Amniotic stem cell (primary cell): Measurements from ENCODE around the gene GARNL3.

ENCODE experiments used
- DNase-seq: peaks from one replicate; lab custom pipeline; 2025; lab: John Stamatoyannopoulos, UW

Gene GARNL3, protein sequence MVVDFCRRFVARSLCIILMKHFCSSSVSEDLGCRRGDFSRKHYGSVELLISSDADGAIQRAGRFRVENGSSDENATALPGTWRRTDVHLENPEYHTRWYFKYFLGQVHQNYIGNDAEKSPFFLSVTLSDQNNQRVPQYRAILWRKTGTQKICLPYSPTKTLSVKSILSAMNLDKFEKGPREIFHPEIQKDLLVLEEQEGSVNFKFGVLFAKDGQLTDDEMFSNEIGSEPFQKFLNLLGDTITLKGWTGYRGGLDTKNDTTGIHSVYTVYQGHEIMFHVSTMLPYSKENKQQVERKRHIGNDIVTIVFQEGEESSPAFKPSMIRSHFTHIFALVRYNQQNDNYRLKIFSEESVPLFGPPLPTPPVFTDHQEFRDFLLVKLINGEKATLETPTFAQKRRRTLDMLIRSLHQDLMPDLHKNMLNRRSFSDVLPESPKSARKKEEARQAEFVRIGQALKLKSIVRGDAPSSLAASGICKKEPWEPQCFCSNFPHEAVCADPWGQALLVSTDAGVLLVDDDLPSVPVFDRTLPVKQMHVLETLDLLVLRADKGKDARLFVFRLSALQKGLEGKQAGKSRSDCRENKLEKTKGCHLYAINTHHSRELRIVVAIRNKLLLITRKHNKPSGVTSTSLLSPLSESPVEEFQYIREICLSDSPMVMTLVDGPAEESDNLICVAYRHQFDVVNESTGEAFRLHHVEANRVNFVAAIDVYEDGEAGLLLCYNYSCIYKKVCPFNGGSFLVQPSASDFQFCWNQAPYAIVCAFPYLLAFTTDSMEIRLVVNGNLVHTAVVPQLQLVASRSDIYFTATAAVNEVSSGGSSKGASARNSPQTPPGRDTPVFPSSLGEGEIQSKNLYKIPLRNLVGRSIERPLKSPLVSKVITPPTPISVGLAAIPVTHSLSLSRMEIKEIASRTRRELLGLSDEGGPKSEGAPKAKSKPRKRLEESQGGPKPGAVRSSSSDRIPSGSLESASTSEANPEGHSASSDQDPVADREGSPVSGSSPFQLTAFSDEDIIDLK

GRCh38 chr9:127264462-127265219 is at the start of gene GARNL3:
Gene GARNL3 (plus strand): TSS chr9:127264774. CDS start chr9:127264878, 104 bp downstream.
- no peak for DNase-seq

DNA sequence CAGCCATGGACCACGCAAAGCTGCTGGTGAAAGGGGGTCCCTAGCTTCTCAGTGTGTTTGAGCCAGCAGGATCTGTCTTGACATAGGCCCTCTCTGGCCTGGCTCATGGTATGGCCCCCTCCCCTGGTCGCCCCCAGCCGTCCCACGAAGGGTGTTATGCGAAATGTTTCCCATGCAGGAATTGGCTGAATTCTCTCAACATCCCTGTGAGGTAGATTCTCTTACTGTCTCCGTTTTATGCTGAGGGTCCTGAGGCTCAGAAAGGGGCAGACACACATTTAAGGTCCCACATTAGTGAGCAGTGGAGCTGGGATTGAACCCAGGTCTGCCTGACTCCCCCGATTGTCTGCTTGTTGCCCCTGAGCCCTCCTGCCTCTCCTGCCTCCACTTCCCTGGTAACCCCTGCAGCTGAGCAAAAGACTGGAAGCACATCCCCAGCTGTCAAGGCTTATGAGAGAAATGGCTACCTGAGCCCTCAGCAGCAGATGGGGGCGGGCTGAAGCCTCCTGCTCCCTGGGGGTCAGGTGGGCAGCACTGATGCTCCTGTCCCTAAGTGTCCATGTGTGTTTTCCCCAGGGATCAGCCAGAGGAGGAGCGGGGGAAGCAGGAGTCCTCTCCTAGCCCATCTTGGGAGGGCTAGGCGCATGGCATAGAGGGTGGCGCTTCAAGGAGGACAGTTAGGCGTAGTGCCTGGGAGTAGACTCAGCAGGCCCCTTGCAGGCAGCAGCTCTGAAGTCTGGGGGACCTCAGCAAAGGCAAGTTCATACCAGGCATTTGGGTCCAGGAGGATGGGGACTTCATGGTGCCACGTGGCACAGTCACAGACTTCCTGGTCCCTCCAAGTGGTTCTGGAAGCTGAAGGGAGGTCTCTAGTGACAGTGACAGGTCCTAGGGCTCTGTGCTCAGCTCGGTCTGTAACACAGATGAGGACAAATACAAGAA is 49.0 kb upstream of the GARNL3 start:
- no peak for DNase-seq

- no peak for DNase-seq
Observed at GRCh38 chr9:127216210-127216887, 48.2 kb upstream of the GARNL3 start.

DNA sequence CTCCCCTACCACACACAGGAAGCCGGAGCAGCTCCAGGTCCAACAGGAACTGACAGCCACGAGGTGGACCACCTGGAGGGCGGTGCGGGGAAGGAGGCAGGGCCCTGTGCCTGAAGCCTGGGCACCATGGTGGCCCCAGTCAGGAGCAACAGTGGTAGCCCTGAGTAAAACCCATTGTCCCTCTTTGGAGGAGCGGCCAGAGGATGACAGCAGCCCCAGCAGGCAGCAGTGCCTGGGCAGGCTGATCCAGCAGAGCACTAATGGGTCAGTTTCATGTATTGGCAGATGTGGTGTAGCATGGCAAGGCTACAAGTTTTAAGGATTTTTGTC is 47.7 kb upstream of the GARNL3 start:
- DNase-seq = no peak

DNA sequence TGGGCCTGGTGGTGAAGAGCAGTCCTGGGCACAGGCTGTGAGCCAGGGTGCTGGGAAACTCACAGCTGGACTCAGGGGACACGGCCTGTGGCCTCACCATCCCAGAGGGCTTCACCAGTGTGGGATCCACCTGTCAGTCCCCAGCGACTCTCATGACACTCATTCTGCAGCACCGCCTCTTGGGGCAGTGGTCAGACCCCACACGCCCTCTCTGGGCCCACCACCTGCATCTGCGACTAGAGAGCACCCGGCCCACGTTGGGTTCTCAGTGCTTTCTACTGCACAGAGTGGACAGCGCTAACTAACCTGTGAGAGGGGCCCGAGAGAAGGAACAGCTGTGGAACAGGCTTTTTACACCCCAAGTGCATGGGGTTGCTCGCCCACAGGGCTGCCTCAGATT is 45.8 kb upstream of the GARNL3 start:
- DNase-seq = no peak

DNA sequence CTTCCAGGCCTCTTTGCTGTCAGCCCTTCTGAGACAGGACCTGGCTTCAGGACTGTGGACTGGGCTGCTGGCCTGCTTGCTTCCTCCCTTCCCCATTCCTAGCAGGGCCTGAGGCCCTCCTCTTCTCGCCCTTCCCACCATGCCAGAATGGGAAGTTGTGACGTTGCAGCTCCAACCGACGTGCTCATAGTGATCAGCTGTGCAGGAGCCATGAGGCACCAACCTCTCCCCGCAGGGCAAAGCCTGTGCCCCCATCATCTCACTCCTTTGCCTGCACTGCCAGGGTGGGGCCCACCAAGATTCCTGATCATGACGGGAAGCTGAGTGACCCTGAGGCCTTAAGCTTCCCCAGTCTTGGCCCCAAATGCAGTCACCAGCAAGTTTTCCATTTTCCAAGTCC is 45.1 kb upstream of the GARNL3 start:
- no peak for DNase-seq

DNA sequence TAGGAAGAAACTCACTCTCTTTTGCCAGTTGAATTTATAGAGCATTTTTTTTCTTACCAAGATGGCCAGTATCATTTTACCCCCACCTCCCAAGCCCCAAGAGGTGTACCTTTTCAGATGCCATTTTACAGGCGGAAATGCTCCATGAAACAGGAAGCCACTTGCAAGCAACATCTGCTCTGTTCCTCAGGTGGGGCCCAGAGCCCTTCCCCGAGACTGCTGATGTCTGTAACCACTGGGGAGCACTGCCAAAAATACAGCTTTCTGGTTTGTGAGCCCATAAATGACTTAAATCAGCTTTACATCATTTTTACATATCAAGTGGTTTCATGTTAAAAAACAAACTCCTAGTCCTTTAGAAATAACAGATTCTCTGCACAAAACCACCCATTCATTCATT is 42.9 kb upstream of the GARNL3 start:
- no peak for DNase-seq

DNA sequence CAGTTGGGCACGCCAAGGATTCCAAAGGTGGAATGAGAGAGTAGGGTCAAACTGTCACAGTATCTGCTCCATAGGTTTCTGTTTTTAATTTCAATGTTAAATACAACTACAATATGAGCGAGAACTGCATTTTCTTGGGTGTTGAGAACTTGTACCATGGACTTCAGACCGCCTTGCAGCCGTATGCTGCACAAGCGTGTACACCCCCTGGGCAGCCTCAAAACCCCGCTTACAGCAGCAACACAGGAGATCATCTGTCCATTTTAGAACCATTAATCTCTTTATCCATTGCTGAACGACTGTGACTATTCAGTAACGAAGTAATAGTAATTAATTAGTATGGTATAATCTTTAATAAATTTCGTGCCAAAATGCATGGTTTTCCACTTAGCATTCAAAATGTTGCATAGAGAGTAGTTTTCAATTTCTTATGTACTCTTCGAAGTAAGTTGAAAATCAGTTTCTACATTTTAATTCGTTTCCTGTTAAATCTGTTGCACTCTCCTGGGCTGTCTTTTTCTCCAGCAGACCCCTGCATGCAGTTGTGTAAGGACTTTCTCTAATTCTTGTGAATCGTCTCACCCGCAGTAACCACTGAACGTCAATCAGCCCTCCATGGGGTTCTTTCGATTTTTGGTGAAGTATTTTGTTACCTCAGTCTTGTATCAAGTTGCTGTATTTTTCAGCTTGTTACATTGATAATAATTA is 42.0 kb upstream of the GARNL3 start:
- no peak for DNase-seq

DNA sequence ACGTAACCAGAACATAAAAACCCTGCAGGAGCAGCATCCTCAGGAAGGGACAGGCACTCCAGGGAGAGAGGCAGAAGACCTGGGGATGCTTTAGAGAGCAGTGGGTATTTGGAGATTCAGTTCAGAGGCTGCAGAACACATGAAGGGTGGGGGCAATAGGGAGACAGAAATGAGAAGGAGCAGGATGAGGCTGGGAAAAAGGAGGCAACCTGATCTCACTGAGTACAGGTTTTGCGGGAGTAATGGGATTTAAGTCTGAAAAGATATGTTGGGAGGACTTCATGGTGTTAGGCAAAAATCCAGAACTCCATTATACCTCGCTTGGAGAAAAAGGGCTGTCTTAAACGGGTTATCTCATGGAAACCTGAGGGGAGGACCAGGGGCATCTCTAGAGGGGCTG is 41.3 kb upstream of the GARNL3 start:
- no peak for DNase-seq

- DNase-seq = no peak
Observed at GRCh38 chr9:127223810-127224177, 40.8 kb upstream of the GARNL3 start.

GRCh38 chr9:127224178-127224882 is 40.2 kb upstream of the GARNL3 start:
- peak; percentile 29 for DNase-seq

DNA sequence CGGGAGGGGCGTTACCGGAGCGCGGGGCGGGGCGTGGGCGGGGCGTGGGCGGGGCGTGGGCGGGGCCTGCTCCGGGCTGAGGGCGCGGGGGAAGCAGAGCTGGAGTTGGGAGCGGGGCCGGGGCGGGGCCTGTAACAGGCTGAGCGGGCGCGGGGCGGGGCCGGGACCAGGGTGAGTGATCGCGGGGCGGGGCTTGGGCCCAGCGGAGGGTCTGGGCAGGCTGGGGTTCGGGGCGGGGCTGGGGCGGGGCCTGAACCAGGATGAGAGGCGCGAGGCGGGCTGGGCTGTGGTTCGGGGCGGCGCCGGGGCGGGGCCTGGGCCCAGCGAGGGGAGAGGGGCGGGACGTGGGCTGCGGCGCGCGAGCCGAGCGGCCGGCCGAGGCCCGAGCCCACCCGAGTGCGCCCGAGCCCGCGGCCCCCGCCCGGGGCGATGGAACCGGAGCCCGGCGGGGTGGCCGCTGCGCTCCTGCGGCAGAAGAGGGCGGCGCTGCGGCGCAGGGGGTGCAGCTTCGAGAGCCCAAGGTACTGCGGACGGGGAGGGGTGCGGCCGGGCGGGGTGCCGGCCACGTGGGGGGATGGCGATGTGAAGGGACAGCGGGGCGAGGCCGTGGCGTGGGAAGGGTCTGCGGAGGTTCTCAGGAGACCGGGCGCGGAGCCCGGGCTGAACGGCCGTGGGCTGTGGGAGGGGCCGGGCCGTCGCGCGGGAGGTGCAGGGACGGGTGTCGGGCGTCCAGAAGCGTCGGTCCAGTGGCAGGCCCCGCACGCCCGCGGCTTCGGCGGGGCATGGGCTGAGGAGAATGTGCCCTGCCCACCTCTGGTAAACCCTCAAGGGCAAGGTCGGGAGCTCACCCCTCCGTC is 39.5 kb upstream of the GARNL3 start:
- peak; percentile 89 for DNase-seq

DNA sequence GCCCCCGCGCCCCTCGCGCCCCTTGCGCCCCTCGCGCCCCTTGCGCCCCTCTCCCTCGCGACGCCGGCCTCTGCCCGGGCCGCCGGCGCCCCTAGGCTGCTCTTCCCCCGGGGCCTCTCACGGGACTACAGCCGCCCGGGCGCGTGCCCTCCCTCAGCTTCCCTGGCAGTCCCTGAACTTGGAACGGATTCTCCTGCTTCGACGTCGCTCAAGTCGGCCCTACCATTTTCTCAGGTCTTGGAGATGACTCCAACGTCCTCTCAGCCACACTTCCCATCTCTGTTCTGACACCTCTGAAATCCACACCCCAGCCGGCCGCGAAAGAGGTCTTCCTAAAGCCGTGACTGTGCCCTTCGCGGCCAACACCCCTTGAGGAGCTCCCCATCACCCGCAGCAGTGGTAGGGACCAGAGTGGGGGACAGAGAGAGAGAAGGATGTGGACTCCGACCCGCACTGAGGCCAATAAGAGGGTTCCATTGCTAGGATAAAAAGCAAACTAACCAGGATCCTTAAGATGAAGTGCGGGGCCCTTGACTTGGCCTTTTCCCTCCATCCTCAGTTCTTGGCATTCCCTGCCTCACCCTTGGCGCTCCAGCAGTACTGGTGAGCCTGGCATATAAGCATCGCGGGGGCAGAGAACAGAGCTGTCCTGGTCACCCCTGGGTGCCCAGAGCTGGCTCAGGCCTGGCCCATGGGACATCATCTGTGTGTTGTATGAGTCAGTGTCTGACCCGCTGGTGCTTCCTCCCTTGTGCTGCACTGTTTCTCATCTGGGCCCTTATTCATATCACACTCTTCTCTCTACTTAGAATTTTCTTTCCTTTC is 38.6 kb upstream of the GARNL3 start:
- no peak for DNase-seq

DNA sequence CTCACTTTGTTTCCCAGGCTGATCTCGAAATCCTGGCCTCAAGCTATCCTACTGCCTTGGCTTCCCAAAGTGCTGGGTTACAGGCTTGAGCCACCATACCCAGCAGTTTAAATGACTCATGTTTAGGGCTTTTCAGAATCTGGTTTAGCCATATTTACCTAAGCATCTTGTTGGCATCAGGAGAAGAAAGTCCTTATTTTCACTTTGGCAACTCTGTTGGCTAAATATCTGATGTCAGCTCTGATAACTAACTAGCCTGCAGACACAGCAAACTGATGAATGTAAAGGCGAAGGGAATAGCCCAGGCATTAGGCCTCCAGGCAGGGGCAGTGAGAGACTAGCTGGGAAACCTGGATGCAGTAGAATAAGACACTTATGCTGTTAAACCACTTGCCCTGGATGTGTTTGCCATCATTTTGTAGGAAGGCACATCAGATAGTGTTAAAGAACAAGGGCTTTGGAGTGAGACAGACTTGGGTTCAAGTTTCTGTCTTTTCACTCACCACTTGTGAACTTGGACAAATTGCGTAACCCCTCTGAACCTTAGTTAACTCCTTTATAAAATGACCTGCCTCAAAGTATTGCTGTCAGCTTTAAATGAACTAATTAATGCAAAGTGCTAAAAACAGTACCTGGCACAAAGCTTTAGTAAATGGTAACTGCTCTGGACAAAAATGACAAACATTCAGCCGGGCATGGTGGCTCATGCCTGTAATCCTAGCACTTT is 34.7 kb upstream of the GARNL3 start:
- no peak for DNase-seq

GRCh38 chr9:127231666-127232065 is 32.9 kb upstream of the GARNL3 start:
- DNase-seq = no peak

DNA sequence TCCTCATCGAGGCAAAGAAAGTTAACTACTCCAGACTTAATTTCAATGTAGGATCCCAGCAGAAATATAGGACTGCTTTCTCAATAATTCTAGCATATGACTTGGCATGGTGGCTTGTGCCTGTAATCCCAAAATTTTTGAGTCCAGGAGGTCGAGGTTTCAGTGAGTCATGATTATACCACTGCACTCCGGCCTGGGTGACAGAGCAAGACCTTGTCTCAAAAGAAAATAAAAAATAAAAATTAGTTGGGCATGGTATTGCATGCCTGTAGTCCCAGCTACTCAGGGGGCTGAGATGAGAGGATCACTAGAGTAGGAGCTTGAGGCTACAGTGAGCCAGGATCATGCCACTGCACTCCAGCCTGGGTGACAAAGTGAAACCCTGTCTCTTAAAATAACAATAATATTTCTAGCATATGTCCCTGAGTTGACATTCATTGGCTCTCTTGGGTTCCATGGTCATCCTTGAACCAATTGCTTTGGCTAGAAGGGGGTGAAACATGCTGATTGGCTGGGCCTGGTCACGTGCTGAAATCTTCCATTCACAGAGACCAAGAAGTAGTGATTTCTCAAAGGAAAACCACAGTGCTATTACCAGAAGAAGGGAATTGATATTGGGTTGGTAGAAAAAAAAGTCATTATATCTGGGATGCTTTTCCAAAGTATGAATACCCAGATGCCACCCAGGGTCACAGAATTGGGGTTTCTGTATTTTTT is 31.6 kb upstream of the GARNL3 start:
- DNase-seq = no peak
